IPS-18a (cell line): Measurements from ENCODE around the gene PRKD2.
"Not testable (repeated sequence)": the region's sequence is repeated elsewhere in the genome, so short reads cannot be mapped to it uniquely, and the experiment has no call there.

Experiments
- H3K27ac ChIP-seq: one replicate; pipeline ENCODE4 v1.5.1; 2013; ENCODE audit warnings: low read length
- H3K27me3 ChIP-seq: one replicate; pipeline ENCODE4 v1.6.1; 2013; ENCODE audit warnings: mild to moderate bottlenecking, low read length; ENCODE audit not compliant: control insufficient read depth, insufficient read depth
- H3K36me3 ChIP-seq: one replicate; pipeline ENCODE4 v1.6.1; 2013; ENCODE audit warnings: low read depth, low read length; ENCODE audit not compliant: control insufficient read depth
- H3K4me1 ChIP-seq: one replicate; pipeline ENCODE4 v1.6.1; 2013; ENCODE audit warnings: low read depth, low read length; ENCODE audit not compliant: control insufficient read depth
- H3K4me3 ChIP-seq: one replicate; pipeline ENCODE4 v1.5.1; 2013; ENCODE audit warnings: low read length
- H3K9ac ChIP-seq: one replicate; pipeline ENCODE4 v1.6.1; 2013; ENCODE audit warnings: mild to moderate bottlenecking, low read length, moderate library complexity
- H3K9me3 ChIP-seq: one replicate; pipeline ENCODE4 v1.6.1; 2013; ENCODE audit warnings: low read depth, low read length; ENCODE audit not compliant: control insufficient read depth

Gene PRKD2

DNA sequence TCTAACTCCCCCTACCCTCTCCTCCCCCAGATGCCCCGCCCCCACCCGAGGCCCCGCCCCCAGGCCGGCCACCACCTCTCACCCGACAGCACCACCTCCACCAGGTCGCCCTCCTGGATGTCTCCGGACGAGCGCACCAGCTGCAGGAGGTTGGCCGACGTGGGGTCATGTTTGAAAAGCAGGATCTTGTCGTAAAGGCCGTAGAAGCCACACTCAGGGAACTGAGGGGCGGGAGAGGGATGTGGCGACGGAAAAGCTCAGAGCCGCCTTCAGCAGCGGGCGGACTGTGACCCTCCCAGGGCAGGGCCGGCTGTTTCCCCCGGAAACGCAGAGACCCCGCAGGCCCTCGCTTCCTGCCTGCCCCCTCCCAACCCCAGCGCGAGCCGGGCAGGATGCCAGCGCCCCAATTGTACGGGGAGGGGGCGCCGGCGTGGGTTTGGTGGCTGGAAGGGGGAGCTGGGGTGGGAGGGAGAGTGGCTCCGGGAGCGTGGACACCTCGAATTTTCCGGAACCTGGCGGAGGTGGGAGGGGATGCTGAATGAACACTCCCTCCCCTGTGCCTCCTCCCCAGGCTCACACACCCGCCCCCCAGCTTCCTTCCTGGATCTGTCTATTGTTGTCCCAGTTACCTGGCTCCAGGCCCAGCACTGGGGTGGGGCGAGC lies 3.0 kb downstream of the PRKD2 start:
- Histone ChIP-seq H3K36me3 (no peaks in the 10 kb centered on the region), H3K9ac (peak overlapping the region; percentile 36), H3K4me3 (peak overlapping the region; percentile 78), H3K4me1 (peaks cover 13% of the 10 kb centered on the region), H3K27me3 (no peaks in the 10 kb centered on the region), H3K9me3 (no peaks in the 10 kb centered on the region), H3K27ac (no peak overlapping the region)

DNA sequence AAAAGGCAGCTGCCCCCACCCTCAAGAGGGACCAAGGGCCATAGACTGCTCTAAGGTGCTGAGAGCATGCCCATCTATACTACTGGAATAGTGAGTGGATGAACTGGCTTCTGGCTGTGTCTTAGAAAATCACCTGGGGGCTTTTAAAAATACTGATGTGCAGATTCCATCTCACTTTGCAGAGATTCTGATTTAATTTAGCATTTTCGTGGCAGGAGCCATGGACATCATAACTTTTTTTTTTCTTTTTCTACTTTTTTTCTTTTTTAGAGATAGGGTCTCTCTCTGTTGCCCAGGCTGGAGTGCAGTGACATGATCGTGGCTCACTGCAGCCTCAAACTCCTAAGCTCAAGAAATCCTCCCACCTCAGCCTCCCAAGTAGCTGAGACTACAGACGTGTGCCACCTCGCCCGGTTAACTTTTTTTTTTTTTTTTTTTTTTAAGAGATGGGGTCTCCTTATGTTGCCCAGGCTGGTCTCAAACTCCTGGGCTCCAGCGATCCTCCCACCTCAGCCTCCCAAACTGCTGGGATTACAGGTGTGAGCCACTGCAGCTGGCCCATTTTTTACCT lies 4.1 kb downstream of the PRKD2 start:
- H3K4me3 ChIP-seq, H3K27me3 ChIP-seq, H3K36me3 ChIP-seq, H3K27ac ChIP-seq, H3K9me3 ChIP-seq, H3K9ac ChIP-seq: not testable (repeated sequence)
- peaks cover 12% of the 10 kb centered on the region for H3K4me1 ChIP-seq

DNA sequence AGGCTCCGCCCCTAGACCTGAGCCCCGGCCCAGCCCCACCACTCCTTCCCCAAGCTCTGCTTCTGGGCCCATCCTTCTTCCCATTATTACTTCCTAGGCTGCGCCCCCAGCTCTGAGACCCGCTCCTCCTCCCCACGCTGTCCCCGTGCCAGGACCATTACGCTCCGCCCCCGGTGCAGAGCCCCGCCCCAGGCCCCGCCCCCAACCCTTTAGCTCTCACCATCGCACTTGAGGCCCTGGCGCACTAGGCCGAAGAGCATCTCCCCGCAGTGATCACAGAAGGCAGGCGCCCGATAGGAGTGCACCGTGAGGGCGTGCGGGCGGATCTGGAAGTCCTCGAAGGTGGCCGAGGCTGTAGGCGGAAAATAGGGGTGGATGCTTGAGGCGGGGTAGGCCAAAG lies 6.2 kb downstream of the PRKD2 start:
- Histone ChIP-seq H3K4me3 (no peak overlapping the region), H3K27me3 (no peaks in the 10 kb centered on the region), H3K36me3 (peaks cover 14% of the 10 kb centered on the region), H3K4me1 (peaks cover 10% of the 10 kb centered on the region), H3K27ac (no peak overlapping the region), H3K9ac (no peak overlapping the region), H3K9me3 (no peaks in the 10 kb centered on the region)

DNA sequence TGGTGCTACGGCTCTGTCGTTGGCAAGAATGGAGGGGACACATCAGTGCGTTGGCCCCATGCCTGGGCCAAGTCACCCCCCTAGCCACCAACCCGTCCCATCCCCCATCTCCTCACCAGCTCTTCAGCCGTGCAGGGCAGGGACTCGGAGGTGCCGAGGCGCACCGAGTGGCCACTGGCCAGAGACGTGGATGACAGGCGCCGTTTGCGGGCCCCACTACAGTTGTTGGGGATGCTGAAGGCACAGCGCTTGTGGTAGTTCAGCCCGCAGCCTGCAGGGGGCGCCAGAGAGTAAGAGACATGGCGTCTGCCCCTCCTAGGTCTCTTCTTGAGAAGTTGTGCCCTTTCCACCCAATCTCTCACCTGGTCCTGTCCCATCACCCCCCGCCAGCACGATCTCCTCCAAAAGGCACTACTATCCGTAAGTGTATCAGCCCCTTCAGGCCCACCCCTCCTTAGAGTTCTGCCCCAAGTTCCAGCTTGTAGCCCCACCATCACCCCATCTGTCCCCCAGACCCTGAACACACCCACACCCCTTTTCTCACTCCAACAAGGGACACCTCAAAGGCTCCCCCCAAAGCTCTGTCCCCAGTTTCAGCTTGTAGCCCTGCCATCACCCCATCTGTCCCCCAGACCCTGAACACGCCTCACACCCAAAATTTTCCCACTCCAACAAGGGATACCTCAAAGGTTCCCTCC lies 12.4 kb downstream of the PRKD2 start:
- Histone ChIP-seq H3K4me1 (no peaks in the 10 kb centered on the region), H3K36me3 (peaks cover 49% of the 10 kb centered on the region), H3K9me3 (no peaks in the 10 kb centered on the region), H3K27ac (no peak overlapping the region), H3K9ac (no peak overlapping the region), H3K4me3 (no peak overlapping the region), H3K27me3 (no peaks in the 10 kb centered on the region)

DNA sequence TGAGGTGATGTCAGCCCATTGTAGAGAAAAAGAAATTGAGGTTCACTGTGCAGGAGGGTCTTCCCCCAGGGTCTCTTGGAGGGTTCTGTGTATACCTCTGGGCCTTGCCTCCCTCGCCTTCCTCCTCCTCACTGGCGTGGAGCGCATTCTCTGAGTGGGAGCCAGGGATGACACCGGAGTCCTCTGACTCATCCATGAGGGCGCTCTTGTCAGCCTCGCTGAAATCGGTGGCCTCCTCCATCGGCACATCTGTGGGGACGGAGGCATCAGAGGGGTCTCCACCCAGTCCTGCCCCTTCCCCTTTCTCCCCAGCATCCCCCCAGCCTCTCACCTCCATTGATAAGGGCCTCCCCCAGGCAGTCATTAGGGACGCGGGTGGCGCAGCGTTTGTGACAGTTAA lies 16.2 kb downstream of the PRKD2 start:
- no peaks in the 10 kb centered on the region for H3K27me3 ChIP-seq
- peaks cover 38% of the 10 kb centered on the region for H3K36me3 ChIP-seq
- H3K9me3 ChIP-seq: no peaks in the 10 kb centered on the region
- no peak overlapping the region for H3K4me3 ChIP-seq
- peaks cover 3% of the 10 kb centered on the region for H3K4me1 ChIP-seq
- no peak overlapping the region for H3K27ac ChIP-seq
- H3K9ac ChIP-seq: no peak overlapping the region

DNA sequence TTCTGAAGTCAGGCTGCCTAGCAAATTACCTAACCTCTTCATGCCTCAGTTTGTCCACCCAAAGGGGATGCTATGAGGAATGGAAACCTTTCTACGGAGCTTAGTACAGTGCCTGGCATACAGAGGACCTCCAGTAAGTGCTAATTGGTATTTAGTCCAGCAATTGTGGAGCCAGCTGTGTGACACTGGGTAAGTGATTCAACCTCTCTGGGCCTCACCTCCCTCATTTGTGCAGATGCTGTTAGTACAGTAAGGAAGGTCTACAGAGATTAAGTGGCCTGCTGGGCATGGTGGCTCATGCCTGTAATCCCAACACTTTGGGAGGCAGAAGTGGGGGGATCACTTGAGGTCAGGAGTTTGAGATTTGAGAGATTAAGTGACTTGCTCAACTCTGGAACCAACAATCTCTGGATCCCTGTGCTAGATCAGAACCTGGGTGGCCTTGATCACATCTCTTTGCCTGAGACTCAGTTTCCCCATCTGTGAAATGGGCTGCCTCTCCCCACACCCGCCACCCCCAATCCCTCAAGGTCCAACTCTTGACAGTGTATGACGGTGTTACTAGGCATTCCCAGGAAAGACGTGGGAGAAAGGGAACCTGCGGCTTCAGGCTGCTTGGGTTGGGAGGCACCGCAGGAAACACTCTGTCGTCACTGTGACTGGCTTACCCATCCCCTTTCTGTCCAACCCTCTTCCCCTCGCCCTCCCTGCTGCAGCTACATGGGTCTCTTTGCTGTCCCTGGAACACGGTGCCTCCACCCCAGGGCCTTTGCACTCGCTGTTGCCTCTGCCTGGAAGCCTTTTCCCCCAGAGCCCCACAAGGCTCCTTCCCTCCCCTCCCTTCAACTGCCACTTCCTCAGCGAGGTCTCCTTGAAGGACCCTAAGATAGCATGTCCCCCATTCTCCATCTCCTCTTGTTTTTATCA lies 18.3 kb downstream of the PRKD2 start:
- Histone ChIP-seq H3K4me3 (no peak overlapping the region), H3K27ac (no peak overlapping the region), H3K9ac (no peak overlapping the region), H3K36me3 (peaks cover 39% of the 10 kb centered on the region), H3K27me3 (no peaks in the 10 kb centered on the region), H3K9me3 (no peaks in the 10 kb centered on the region), H3K4me1 (peaks cover 3% of the 10 kb centered on the region)

DNA sequence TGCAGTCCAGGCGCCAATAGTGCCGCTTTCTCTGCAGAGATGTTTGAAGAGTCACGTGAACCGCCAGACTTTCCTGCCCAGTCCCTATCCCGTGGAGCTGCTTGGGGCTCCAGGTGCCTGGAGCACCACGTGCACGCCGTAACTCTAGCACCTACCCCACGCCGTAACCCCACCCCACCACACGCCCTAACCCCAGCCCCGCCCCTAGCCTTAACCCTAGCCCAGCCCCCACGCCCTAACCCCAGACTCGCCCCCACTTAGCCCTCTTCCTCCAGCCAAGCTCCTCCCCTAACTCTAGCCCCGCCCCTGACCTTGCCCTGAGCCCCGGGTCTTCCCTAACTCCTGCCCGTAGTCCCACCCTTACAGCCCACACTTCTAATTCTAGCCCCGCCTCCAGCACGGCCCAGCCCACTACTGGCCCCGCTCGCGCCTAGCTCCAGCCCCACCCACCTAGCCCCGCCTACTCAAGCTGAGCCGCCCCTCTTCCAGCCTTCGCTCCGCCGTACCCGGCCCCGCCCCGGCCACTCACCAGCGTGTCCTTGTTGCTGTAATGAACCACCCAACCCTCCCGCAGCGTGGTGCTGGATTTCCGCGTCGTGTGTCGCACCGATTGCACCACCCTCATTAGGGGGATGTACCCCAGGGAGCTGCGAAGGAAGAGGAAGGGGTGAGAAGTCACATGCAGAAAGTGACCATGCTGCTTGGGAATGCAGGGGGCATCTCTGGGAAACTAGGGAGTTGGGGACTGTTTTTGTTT lies 19.5 kb downstream of the PRKD2 start:
- Histone ChIP-seq H3K36me3 (peaks cover 42% of the 10 kb centered on the region), H3K4me1 (peaks cover 3% of the 10 kb centered on the region), H3K9ac (no peak overlapping the region), H3K27me3 (no peaks in the 10 kb centered on the region), H3K9me3 (no peaks in the 10 kb centered on the region), H3K4me3 (peak overlapping the region; percentile 36), H3K27ac (no peak overlapping the region)

DNA sequence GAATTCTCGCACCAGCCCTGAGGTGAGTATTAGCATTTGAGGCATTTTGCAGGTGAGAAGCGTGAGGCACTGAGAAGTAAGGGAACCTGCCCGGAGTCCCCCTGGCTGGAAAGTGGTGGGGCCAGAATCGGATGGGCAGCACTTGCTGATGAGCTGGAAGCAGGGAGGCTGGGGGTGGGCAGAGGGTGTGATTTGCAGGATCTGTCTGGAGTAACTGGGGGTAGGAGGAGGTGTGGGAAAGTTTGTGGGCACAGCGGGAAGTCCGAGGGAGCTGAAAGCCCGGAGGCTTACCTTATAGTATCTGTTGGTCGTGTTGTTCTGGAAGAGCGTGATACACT lies 20.1 kb downstream of the PRKD2 start:
- H3K4me1 ChIP-seq: peaks cover 3% of the 10 kb centered on the region
- H3K4me3 ChIP-seq: peak overlapping the region; percentile 23
- no peak overlapping the region for H3K9ac ChIP-seq
- H3K36me3 ChIP-seq: peaks cover 42% of the 10 kb centered on the region
- no peaks in the 10 kb centered on the region for H3K9me3 ChIP-seq
- no peaks in the 10 kb centered on the region for H3K27me3 ChIP-seq
- H3K27ac ChIP-seq: no peak overlapping the region

DNA sequence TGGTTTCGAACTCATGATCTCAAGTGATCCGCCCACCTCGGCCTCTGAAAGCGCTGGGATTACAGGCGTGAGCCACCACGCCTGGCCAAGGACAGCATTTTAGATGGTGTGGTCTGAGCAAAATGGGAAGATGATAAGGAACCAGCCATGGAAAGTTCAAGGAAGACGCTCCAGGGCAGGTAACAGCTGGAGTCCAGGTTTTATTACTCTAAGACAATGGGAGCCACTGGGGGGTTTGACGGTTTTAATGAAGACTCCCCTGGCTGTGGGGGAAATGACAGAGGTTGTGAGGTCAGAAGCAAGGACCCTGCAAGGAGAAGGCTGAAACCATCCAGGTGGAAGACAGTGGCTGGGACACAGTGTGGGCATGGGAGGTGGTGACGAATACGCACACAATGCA lies 20.9 kb downstream of the PRKD2 start:
- Histone ChIP-seq H3K4me1 (peaks cover 3% of the 10 kb centered on the region), H3K9me3 (no peaks in the 10 kb centered on the region), H3K27me3 (no peaks in the 10 kb centered on the region), H3K9ac (no peak overlapping the region), H3K4me3 (no peak overlapping the region), H3K36me3 (peaks cover 45% of the 10 kb centered on the region), H3K27ac (no peak overlapping the region)

DNA sequence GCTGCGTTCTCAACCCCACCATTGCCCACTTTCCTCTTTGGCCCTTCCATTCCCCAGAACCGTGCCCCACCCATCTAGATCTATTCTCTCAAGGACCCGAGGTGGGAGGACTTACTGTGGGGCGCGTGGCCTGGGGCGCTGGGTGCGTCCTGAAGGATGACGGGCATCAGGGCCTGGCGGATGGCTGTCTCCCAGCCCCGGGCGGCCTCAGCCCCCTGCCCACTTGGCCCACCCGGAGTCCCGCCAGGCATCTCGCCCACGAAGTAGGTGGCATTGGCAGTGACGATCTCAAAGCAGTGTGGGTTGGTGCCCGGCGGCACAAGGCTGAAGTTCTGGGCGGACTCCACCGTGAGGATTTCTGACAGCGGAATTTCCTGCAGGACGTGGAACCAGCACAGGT lies 23.2 kb downstream of the PRKD2 start:
- H3K9me3 ChIP-seq: no peaks in the 10 kb centered on the region
- H3K36me3 ChIP-seq: peaks cover 51% of the 10 kb centered on the region
- H3K9ac ChIP-seq: no peak overlapping the region
- H3K4me3 ChIP-seq: no peak overlapping the region
- no peak overlapping the region for H3K27ac ChIP-seq
- peaks cover 3% of the 10 kb centered on the region for H3K4me1 ChIP-seq
- no peaks in the 10 kb centered on the region for H3K27me3 ChIP-seq
